ENCODE results near the gene TEX14. TPM values are rescaled to one million over a fixed set of nuclear protein-coding genes. Genes with fewer than 3 reads are reported as not detected.

TEX14 gene
- total RNA-seq, 1 experiment from 2014 or later: 0.31 TPM

DNA sequence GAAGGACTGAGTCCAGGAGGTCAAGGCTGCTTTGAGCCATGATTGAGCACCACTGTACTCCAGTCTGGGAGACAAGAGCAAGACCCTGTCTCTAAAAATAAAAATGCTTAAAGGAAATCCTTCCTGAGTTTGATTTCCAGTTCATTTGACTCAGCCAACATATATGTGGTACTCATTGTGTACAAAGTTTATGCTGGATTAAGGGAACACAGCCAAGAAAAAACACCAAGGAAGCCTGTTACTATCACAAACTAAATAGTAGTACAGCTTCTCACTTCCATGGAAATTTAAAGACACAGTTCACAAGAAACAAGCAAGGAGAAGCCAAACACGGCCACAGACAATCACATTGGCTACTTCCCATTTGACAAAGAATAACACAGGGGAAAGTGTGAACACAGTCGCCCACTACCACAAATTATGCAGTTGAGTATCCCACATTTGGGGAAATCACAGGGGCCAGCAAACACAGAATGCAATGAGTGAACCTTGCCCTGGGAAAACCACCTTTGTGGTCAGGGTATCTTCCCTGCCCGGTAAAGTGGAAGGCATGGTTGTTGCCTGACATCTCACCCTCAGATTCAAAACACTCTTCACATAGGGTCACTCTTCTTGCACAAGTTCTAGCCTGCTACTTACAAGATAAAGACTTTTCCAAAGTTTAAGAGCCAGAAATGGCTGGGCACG lies 14.5 kb downstream of the TEX14 start:
- no peak overlapping the region for H3K4ac ChIP-seq (ENCODE audit: low read depth, low read length)
- H3K9me3 ChIP-seq (ENCODE audit: control insufficient read depth, low read depth, low read length): no peaks in the 10 kb centered on the region
- H3T11ph ChIP-seq (ENCODE audit: low read length): no peak overlapping the region
- H2BK5ac ChIP-seq (ENCODE audit: insufficient read length, low read length): no peak overlapping the region
- TF ChIP-seq, protein P1, sequence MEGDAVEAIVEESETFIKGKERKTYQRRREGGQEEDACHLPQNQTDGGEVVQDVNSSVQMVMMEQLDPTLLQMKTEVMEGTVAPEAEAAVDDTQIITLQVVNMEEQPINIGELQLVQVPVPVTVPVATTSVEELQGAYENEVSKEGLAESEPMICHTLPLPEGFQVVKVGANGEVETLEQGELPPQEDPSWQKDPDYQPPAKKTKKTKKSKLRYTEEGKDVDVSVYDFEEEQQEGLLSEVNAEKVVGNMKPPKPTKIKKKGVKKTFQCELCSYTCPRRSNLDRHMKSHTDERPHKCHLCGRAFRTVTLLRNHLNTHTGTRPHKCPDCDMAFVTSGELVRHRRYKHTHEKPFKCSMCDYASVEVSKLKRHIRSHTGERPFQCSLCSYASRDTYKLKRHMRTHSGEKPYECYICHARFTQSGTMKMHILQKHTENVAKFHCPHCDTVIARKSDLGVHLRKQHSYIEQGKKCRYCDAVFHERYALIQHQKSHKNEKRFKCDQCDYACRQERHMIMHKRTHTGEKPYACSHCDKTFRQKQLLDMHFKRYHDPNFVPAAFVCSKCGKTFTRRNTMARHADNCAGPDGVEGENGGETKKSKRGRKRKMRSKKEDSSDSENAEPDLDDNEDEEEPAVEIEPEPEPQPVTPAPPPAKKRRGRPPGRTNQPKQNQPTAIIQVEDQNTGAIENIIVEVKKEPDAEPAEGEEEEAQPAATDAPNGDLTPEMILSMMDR (conservative IDR thresholded peaks at IDR 0.05): no peak
- no peaks in the 10 kb centered on the region for H3K9me3 Mint-ChIP-seq
- WGBS (ENCODE audit: extremely low coverage, insufficient read length, low lambda C conversion rate): no CpG with 5 or more reads among the region's 4 CpGs
- H3K14ac ChIP-seq (ENCODE audit: insufficient read depth, low read length): no peak overlapping the region
- H3K23ac ChIP-seq (ENCODE audit: insufficient read length, low read depth, low read length): no peak overlapping the region
- H3K56ac ChIP-seq (ENCODE audit: insufficient read length, low read depth, low read length): no peak overlapping the region
- H3K23me2 ChIP-seq (ENCODE audit: insufficient read length, low read depth, low read length, poor library complexity, severe bottlenecking): no peaks in the 10 kb centered on the region
- H3K27ac ChIP-seq (ENCODE audit: insufficient read length, low read depth, low read length): no peak overlapping the region
- H3K4me1 ChIP-seq (ENCODE audit: insufficient read depth, low read length): no peaks in the 10 kb centered on the region
- H3K79me2 ChIP-seq (ENCODE audit: insufficient read depth, low read length): no peaks in the 10 kb centered on the region
- H2BK15ac ChIP-seq (ENCODE audit: low read depth, low read length): no peak overlapping the region
- H3K4me2 ChIP-seq (ENCODE audit: insufficient read depth, insufficient read length, low read length): no peak overlapping the region
- no peaks in the 10 kb centered on the region for H4K20me1 ChIP-seq (ENCODE audit: control insufficient read depth, insufficient read depth, insufficient read length)
- H3K27me3 ChIP-seq (ENCODE audit: insufficient read depth, low read length): no peaks in the 10 kb centered on the region
- no peak overlapping the region for H3K9ac ChIP-seq (ENCODE audit: extremely low read depth, insufficient read length, low read length)
- H4K91ac ChIP-seq (ENCODE audit: insufficient read length, low read depth, low read length): no peak overlapping the region
- no peaks in the 10 kb centered on the region for H3K36me3 Mint-ChIP-seq (ENCODE audit: insufficient read depth in 1 of 3, low read depth in 3 of 3)
- DNase-seq: no peak
- H3K18ac ChIP-seq (ENCODE audit: insufficient read length, low read depth, low read length): no peak overlapping the region
- no peak overlapping the region for H2AK5ac ChIP-seq (ENCODE audit: insufficient read length, low read length)
- no peaks in the 10 kb centered on the region for H3K79me1 ChIP-seq (ENCODE audit: insufficient read depth, low read depth, low read length, poor library complexity, severe bottlenecking)
- 0 out of 7 replicates have a peak overlapping the region, but pooled peaks of 1 of the 3 experiments have one; percentile 47 for H3K27ac Mint-ChIP-seq
- H2BK12ac ChIP-seq (ENCODE audit: insufficient read length, low read depth, low read length): no peak overlapping the region
- no peak overlapping the region for H2AFZ ChIP-seq (ENCODE audit: low read length)
- H2BK20ac ChIP-seq (ENCODE audit: low read depth, low read length, poor library complexity, severe bottlenecking): no peak overlapping the region
- H3K4me1 Mint-ChIP-seq: peaks cover 2 to 5% of the 10 kb centered on the region in 2 experiments; a peak in 3 of 4 replicates
- no peak overlapping the region for H3K4me3 Mint-ChIP-seq
- no peaks in the 10 kb centered on the region for H3K27me3 Mint-ChIP-seq (ENCODE audit: low read depth)
- H4K5ac ChIP-seq (ENCODE audit: insufficient read length, low read depth, low read length): no peak overlapping the region
- H4K8ac ChIP-seq (replicated peaks; ENCODE audit: insufficient read length, low read depth, low read length): no peak overlapping the region
- no peak overlapping the region for H2BK120ac ChIP-seq (ENCODE audit: low read depth, low read length, poor library complexity, severe bottlenecking)
